Measurements from ENCODE around the gene ADGRV1. TPM values are rescaled to one million over a fixed set of nuclear protein-coding genes. Genes with fewer than 3 reads are reported as not detected.

The ADGRV1 gene
- total RNA-seq, 2 donors from 2014 or later = 1.4 TPM; not detected in 1

- DNase-seq (ENCODE audit: low spot score) (no peak), ATAC-seq (ENCODE audit: insufficient number of reproducible peaks, low FRiP score, low read depth) (no peak)
- H3K9me3 ChIP-seq = no peaks in the 10 kb centered on the region
- no peaks in the 10 kb centered on the region for H3K4me1 ChIP-seq (ENCODE audit: control insufficient read depth in 1 of 2, low read depth in 2 of 2)
- H3K27ac ChIP-seq = no peak overlapping the region
- no peak for TF ChIP-seq CTCF (IDR thresholded peaks at IDR 0.05)
- no peak overlapping the region for H3K4me3 ChIP-seq
- H3K36me3 ChIP-seq = no peaks in the 10 kb centered on the region
- no peaks in the 10 kb centered on the region for H3K27me3 ChIP-seq (replicated peaks; ENCODE audit: insufficient read depth)
Observed at GRCh38 chr5:91091471-91092234, 533.1 kb downstream of the ADGRV1 start.

DNA sequence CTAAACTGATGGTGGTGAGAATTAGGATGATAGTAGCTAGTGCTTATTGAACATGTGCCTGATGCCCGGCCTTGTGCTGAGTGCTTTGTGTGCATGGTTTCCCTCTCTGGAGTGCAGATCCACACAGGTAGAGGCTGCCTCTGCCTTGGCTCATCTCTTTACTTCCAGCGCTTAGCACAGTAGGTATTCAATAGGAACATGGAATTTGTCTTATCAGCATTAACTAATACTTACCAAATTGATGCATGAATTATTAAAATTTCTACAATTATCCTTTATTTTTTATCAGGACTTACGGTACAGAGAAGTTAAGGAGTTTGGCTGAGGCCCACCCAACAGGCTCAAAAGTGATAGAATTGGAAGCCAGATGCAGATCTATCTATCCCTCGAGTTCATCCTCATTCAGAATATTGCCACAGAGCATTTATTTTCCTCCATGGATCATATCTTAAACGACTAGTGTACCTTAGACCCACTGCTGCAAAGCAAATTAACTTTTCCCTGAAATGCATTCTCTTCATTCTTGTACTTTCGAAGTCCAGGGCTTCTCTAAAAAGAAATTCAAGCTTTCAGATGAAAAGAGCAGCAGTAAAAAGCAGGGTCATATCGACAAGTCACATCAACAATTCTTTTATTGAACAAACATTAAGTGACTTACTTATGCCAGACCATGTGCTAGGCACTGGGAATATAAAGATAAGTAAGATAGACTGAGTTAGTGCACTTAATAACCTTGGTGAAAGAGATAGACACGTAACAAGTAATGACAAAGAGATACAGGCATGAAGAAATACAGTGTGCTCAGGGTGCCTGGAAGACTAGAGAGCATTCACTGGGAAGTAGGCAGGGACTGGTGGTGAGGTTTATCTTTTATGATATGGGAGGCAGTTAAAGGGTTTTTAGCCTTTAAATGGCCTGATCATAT is 534.5 kb downstream of the ADGRV1 start:
- no peak for TF ChIP-seq CTCF (IDR thresholded peaks at IDR 0.05)
- no peaks in the 10 kb centered on the region for H3K36me3 ChIP-seq
- H3K4me3 ChIP-seq = no peak overlapping the region
- no peak overlapping the region for H3K27ac ChIP-seq
- no peaks in the 10 kb centered on the region for H3K9me3 ChIP-seq
- no peaks in the 10 kb centered on the region for H3K27me3 ChIP-seq (replicated peaks; ENCODE audit: insufficient read depth)
- peaks cover 0 to 2% of the 10 kb centered on the region in 2 donors for H3K4me1 ChIP-seq (ENCODE audit: control insufficient read depth in 1 of 2, low read depth in 2 of 2)
- ATAC-seq (ENCODE audit: insufficient number of reproducible peaks, low FRiP score, low read depth) (no peak), DNase-seq (ENCODE audit: low spot score) (no peak)

DNA sequence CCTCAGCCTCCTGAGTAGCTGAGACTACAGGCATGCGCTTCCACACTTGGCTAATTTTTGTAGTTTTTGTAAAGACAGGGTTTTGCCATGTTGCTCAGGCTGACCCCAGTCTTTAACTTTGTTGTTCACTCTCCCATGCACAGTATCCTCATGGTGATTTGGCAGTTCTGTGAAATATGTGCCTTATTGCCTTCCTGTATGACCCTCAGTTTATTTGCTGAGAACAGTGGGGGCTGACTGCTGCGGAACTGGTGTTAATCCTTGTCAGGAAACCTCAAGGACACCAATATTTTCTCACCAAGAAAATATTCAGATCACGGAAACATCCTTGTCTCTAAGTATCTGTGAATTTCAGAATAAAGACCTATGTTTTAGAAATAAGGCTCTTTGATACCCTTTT is 536.7 kb downstream of the ADGRV1 start:
- H3K4me1 ChIP-seq (ENCODE audit: control insufficient read depth in 1 of 2, low read depth in 2 of 2) = peaks cover 0 to 9% of the 10 kb centered on the region in 2 donors
- no peak overlapping the region for H3K27ac ChIP-seq
- H3K9me3 ChIP-seq = no peaks in the 10 kb centered on the region
- ATAC-seq (ENCODE audit: insufficient number of reproducible peaks, low FRiP score, low read depth) (no peak), DNase-seq (ENCODE audit: low spot score) (no peak)
- no peaks in the 10 kb centered on the region for H3K36me3 ChIP-seq
- H3K4me3 ChIP-seq = no peak overlapping the region
- no peaks in the 10 kb centered on the region for H3K27me3 ChIP-seq (replicated peaks; ENCODE audit: insufficient read depth)
- no peak for TF ChIP-seq CTCF (IDR thresholded peaks at IDR 0.05)

- DNase-seq (ENCODE audit: low spot score) (no peak), ATAC-seq (ENCODE audit: insufficient number of reproducible peaks, low FRiP score, low read depth) (no peak)
- no peak for TF ChIP-seq CTCF (IDR thresholded peaks at IDR 0.05)
- H3K4me3 ChIP-seq = no peak overlapping the region
- no peaks in the 10 kb centered on the region for H3K36me3 ChIP-seq
- H3K27ac ChIP-seq = no peak overlapping the region
- no peaks in the 10 kb centered on the region for H3K27me3 ChIP-seq (replicated peaks; ENCODE audit: insufficient read depth)
- H3K9me3 ChIP-seq = no peaks in the 10 kb centered on the region
- H3K4me1 ChIP-seq (ENCODE audit: control insufficient read depth in 1 of 2, low read depth in 2 of 2) = peaks cover 0 to 9% of the 10 kb centered on the region in 2 donors
Observed at GRCh38 chr5:91095786-91096385, 537.3 kb downstream of the ADGRV1 start.

- no peak for DNase-seq (ENCODE audit: low spot score)
- H3K27me3 ChIP-seq (replicated peaks; ENCODE audit: insufficient read depth) = no peaks in the 10 kb centered on the region
- H3K4me3 ChIP-seq = no peak overlapping the region
- no peak for TF ChIP-seq CTCF (IDR thresholded peaks at IDR 0.05)
- ATAC-seq (ENCODE audit: insufficient number of reproducible peaks, low FRiP score, low read depth) = no peak
- no peak overlapping the region for H3K27ac ChIP-seq
- H3K4me1 ChIP-seq (ENCODE audit: control insufficient read depth in 1 of 2, low read depth in 2 of 2) = peaks cover 3 to 9% of the 10 kb centered on the region in 2 donors
- no peaks in the 10 kb centered on the region for H3K36me3 ChIP-seq
- no peaks in the 10 kb centered on the region for H3K9me3 ChIP-seq
Observed at GRCh38 chr5:91098541-91098940, 539.9 kb downstream of the ADGRV1 start.
